ENCODE results near the gene KIF1C. TPM values are rescaled to one million over a fixed set of nuclear protein-coding genes. Genes with fewer than 3 reads are reported as not detected.
A peak's percentile ranks its signal among the peaks of the same experiment; 100 is the strongest.

Gene KIF1C
- total RNA-seq, 2 donors from 2014 or later: 108 to 133 TPM

- H3K27me3 ChIP-seq (ENCODE audit: control insufficient read depth, insufficient read depth, low read length, poor library complexity, severe bottlenecking): no peaks in the 10 kb centered on the region
- no peak overlapping the region for H3K4me3 Mint-ChIP-seq
- no peak overlapping the region for H3K9ac ChIP-seq (ENCODE audit: extremely low read depth, low read length, poor library complexity, severe bottlenecking)
- no peaks in the 10 kb centered on the region for H3K4me1 Mint-ChIP-seq
- H3K27ac Mint-ChIP-seq: no peak overlapping the region
- H3K36me3 Mint-ChIP-seq (ENCODE audit: low read depth): no peaks in the 10 kb centered on the region
- 93 to 94% methylated on average over 4 to 13 of the region's 15 CpGs for WGBS, 2 experiments (ENCODE audit: insufficient coverage in 1 of 2, insufficient read length in 1 of 2)
- H3K36me3 ChIP-seq (ENCODE audit: control insufficient read depth, insufficient read depth, low read length): no peaks in the 10 kb centered on the region
- H3K4me3 ChIP-seq (ENCODE audit: low read length): no peak overlapping the region
- H3K27ac ChIP-seq (ENCODE audit: low read depth, low read length): no peak overlapping the region
- peaks cover 3% of the 10 kb centered on the region for H3K9me3 Mint-ChIP-seq
- no peak for DNase-seq
- TF ChIP-seq CTCF (conservative IDR thresholded peaks at IDR 0.05): no peak
- no peaks in the 10 kb centered on the region for H3K4me1 ChIP-seq (ENCODE audit: control insufficient read depth, insufficient read depth, low read length)
- H3K9me3 ChIP-seq (ENCODE audit: control insufficient read depth, low read length): no peaks in the 10 kb centered on the region
- peaks cover 11% of the 10 kb centered on the region for H3K27me3 Mint-ChIP-seq (ENCODE audit: insufficient read depth)
These were observed 44.6 kb downstream of the KIF1C start for GRCh38 chr17:5042157-5043022.

DNA sequence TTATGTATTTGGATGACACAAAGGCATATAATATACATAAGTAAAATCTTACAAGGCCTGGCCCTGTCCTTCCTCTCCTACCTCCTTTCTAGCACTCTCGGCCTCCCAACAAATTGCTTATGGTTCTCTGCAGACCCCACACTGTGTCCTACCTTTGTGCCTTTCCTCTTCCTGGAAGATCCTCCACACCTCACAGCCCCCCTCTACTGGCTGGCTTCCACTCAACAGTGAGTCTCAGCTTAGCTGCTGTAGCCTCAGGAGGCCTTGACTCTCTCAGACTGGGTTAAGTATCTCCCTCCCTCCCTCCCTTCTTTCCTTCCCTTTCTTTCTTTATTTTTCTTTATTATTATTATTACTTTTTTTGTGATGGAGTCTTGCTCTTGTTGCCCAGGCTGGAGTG, 45.8 kb downstream of the KIF1C start:
- no peaks in the 10 kb centered on the region for H3K36me3 Mint-ChIP-seq (ENCODE audit: low read depth)
- Histone ChIP-seq H3K4me3 (ENCODE audit: low read length) (no peak overlapping the region), H3K9me3 (ENCODE audit: control insufficient read depth, low read length) (no peaks in the 10 kb centered on the region), H3K9ac (ENCODE audit: extremely low read depth, low read length, poor library complexity, severe bottlenecking) (no peak overlapping the region), H3K4me1 (ENCODE audit: control insufficient read depth, insufficient read depth, low read length) (no peaks in the 10 kb centered on the region), H3K27ac (ENCODE audit: low read depth, low read length) (no peak overlapping the region), H3K27me3 (ENCODE audit: control insufficient read depth, insufficient read depth, low read length, poor library complexity, severe bottlenecking) (no peaks in the 10 kb centered on the region), H3K36me3 (ENCODE audit: control insufficient read depth, insufficient read depth, low read length) (no peaks in the 10 kb centered on the region)
- H3K4me3 Mint-ChIP-seq: no peak overlapping the region
- no peak overlapping the region for H3K27ac Mint-ChIP-seq
- 85 to 93% methylated on average over 1 of the region's 1 CpG for WGBS, 2 experiments (ENCODE audit: insufficient coverage in 1 of 2, insufficient read length in 1 of 2)
- peaks cover 3% of the 10 kb centered on the region for H3K9me3 Mint-ChIP-seq
- H3K4me1 Mint-ChIP-seq: no peaks in the 10 kb centered on the region
- H3K27me3 Mint-ChIP-seq (ENCODE audit: insufficient read depth): peaks cover 9% of the 10 kb centered on the region
- peak; percentile 74 for DNase-seq
- peak; percentile 57 for TF ChIP-seq CTCF (conservative IDR thresholded peaks at IDR 0.05)

GRCh38 chr17:5044630-5045029, 46.9 kb downstream of the KIF1C start:
- Mint-ChIP-seq H3K27me3 (ENCODE audit: insufficient read depth) (peaks cover 7% of the 10 kb centered on the region), H3K9me3 (peaks cover 3% of the 10 kb centered on the region), H3K4me1 (no peaks in the 10 kb centered on the region), H3K36me3 (ENCODE audit: low read depth) (no peaks in the 10 kb centered on the region), H3K4me3 (no peak overlapping the region), H3K27ac (no peak overlapping the region)
- Histone ChIP-seq H3K27me3 (ENCODE audit: control insufficient read depth, insufficient read depth, low read length, poor library complexity, severe bottlenecking) (no peaks in the 10 kb centered on the region), H3K27ac (ENCODE audit: low read depth, low read length) (no peak overlapping the region), H3K4me3 (ENCODE audit: low read length) (no peak overlapping the region), H3K9ac (ENCODE audit: extremely low read depth, low read length, poor library complexity, severe bottlenecking) (no peak overlapping the region), H3K9me3 (ENCODE audit: control insufficient read depth, low read length) (no peaks in the 10 kb centered on the region), H3K36me3 (ENCODE audit: control insufficient read depth, insufficient read depth, low read length) (no peaks in the 10 kb centered on the region), H3K4me1 (ENCODE audit: control insufficient read depth, insufficient read depth, low read length) (no peaks in the 10 kb centered on the region)
- no peak for TF ChIP-seq CTCF (conservative IDR thresholded peaks at IDR 0.05)
- no peak for DNase-seq
- WGBS, 2 experiments (ENCODE audit: insufficient coverage in 1 of 2, insufficient read length in 1 of 2): 93 to 95% methylated on average over 3 to 5 of the region's 5 CpGs

All from endodermal cell (in vitro differentiated cells).